GM19328 (cell line): ENCODE results near the gene DYSF.

Source experiments
- ATAC-seq: cut with Tn5 transposase; IDR thresholded peaks from one replicate; pipeline ENCODE4 v1.9.1; 2021; ENCODE audit warnings: mild to moderate bottlenecking, moderate library complexity; ENCODE audit not compliant: unreplicated experiment

DYSF gene

DNA sequence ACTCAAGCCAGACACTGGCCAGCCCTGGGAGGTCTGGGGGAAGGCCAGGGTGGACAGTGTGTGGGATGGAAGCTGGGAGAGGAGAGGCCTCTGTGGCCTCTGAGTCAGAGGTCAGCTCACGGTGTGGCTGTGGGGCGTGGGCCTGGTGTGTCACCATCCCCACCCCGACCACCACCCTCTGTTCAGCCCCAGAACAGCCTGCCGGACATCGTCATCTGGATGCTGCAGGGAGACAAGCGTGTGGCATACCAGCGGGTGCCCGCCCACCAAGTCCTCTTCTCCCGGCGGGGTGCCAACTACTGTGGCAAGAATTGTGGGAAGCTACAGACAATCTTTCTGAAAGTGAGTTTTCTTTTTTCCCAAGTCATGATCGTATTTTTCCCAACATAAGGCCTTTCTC, 110.5 kb downstream of the DYSF start:
- ATAC-seq, result no peak

DNA sequence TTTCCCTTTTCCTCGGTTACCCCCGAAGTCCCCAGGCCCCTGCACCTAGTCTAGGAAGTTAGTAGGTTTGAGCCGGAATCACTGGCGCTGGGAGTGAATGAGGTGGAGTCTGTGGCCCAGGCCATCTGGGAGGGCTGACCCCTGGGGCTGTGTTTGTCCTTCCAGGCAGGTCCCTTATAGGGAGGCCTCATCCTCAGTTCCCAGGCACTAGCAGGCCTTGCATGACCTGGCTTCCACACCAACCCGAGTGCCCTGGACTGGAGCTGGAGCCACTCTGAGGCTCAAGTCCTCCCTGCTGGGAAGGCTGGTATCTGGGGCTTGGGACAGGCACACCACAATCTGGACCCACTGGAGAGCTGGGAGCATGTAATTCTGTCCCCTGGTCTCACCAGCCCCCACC, 111.0 kb downstream of the DYSF start:
- ATAC-seq, result no peak

GRCh38 chr2:71564790-71565189, 111.4 kb downstream of the DYSF start:
- ATAC-seq, result no peak

- ATAC-seq, result no peak
Measured at GRCh38 chr2:71566372-71566771, 113.0 kb downstream of the DYSF start.

DNA sequence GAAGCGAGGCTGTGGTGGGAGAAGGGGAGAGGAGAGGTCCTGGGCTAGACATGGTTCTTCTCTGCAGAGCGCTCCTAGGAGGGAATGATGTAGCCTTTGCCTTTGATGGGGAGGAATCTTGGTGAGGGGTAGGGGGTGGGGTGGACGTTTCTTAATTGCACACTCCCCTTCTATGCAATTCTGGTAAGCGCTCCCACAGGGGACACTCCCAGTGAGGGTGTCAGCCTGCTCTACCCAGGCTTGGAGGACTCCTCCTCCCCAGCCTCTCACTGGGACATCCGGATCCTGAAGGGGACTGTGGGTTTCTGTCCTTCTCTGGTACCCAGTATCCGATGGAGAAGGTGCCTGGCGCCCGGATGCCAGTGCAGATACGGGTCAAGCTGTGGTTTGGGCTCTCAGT, 114.3 kb downstream of the DYSF start:
- no peak for ATAC-seq

DNA sequence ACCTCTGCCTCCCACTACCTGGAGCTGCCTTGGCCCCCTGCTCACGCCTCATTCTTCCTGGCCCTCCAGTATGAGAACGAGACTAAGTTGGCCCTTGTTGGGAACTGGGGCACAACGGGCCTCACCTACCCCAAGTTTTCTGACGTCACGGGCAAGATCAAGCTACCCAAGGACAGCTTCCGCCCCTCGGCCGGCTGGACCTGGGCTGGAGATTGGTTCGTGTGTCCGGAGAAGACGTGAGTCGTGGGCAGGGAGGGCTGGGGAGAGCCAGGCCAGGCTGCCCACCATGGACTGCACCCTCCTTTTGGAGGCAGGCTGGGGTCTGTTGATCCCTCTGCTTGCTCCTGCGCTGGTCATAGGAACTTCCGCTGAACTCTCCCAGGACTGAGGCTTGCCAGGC, 114.7 kb downstream of the DYSF start:
- ATAC-seq, result no peak

GRCh38 chr2:71570511-71570910, 117.2 kb downstream of the DYSF start:
- ATAC-seq, result no peak

GRCh38 chr2:71570951-71571460, 117.6 kb downstream of the DYSF start:
- no peak for ATAC-seq

DNA sequence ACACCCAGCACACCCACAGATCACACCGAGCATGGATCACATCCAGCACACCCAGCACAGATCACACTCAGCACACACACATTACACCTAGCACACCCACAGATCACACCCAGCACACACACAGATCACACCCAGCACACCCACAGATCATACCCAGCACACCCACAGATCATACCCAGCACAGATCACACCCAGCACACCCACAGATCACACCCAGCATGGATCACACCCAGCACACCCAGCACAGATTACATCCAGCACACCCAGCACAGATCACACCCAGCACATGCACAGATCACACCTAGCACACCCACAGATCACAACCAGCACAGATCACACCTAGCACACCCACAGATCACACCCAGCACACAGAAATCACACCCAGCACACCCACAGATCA, 118.6 kb downstream of the DYSF start:
- ATAC-seq, result no peak

DNA sequence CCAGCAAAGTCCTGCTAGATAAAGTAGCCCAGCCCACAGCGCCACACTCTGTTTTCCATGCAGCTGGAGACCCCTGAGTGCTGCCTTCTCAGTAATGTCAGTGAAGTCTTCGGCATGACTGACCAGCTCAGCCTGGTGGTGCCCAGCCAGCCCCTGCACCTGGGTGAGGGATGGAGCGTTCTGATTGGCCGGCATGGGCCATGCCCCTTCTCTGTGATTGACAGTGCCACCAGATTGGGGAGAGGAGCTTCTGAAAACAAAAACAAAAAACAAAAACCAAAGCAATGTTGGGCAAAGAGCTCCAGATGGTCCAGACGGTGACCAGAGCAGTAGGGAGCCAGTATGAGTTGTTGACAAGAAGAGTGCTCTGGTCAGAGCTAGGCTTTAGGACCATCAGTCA, 122.6 kb downstream of the DYSF start:
- ATAC-seq, result no peak

- no peak for ATAC-seq
Measured at GRCh38 chr2:71576541-71576940, 123.2 kb downstream of the DYSF start.

DNA sequence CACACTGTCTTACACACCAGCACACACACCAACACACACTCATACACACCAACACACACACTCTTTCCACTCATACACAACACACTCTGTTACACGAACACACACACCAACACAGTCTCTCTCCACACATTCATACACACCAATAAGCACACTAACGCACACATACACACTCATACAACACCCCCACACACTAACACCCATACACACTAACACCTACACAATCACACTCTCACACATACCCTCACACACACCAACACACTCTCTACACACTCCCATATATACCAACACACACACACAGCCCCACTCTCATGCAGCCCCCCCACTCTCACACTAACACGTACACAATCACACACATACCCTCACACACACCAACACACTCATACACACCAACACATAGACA, 123.8 kb downstream of the DYSF start:
- ATAC-seq, result no peak

DNA sequence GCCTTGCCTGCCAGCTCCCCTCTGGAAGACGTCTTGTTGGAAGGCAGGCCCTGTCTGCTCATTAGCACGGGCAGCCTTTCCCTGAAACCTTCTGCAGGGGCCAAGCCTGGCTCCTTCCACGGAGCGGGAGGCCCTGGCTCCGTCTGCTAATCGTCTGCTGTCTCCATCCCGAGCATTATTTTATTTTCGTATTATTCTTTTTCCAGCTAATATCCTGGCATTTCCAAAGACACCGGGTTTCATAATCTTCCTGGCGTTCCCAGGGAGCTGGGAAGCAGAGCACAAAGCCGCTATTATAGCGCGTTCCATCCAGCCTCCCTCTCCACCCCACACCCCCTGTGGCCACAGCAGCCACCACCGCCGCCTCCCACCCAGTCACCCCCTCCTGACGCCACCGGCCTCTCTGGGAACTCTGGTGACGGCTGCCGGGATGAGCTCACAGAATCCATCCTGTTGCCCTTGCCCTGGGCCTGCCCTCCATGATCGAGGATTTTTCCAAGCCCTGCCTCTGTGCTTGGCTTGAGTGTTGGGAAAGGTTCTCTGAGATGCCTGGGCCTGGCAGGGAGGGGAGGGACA, 125.5 kb downstream of the DYSF start:
- ATAC-seq, result no peak

DNA sequence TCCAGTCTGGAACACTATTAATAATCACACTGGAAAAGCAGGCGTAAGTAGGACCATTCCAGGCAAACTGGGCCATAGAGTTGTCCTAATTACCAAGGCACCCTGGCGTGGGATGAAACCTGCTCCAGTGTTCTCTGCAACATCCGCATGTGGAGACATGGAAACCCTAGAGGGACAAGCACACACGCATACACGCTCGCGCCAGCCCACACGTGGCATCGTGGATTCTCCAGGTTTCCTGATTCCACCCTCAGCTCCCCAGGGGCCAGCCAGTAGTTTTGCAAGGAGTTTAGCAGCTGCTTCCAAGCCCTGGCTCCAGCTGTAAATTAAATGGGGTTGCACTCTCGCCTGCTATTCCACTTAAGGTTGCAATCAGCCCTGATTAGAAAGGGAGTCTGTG, 127.7 kb downstream of the DYSF start:
- no peak for ATAC-seq

GRCh38 chr2:71583876-71584275, 130.5 kb downstream of the DYSF start:
- no peak for ATAC-seq

DNA sequence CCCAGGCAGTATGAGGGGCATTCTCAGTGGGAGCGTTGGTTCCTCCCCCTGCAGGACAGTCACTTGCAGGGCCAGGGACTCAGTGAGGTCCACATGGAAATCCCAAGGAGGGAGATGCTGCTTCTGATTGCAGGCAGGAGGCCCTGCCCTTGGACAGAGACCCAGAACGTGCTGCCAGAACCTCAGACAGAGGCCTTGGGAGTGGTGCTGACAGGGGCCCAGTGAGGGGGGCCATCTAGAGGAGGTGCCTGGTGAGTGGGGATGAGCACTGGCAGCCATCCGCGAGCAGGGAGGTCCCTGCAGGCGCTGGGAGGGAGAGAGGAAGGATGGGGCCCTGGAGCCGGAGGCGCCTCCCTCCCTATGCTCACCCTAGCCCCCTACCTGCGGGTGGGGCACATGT, 133.1 kb downstream of the DYSF start:
- no peak for ATAC-seq

- ATAC-seq, result no peak
Measured at GRCh38 chr2:71587509-71588073, 134.2 kb downstream of the DYSF start.

DNA sequence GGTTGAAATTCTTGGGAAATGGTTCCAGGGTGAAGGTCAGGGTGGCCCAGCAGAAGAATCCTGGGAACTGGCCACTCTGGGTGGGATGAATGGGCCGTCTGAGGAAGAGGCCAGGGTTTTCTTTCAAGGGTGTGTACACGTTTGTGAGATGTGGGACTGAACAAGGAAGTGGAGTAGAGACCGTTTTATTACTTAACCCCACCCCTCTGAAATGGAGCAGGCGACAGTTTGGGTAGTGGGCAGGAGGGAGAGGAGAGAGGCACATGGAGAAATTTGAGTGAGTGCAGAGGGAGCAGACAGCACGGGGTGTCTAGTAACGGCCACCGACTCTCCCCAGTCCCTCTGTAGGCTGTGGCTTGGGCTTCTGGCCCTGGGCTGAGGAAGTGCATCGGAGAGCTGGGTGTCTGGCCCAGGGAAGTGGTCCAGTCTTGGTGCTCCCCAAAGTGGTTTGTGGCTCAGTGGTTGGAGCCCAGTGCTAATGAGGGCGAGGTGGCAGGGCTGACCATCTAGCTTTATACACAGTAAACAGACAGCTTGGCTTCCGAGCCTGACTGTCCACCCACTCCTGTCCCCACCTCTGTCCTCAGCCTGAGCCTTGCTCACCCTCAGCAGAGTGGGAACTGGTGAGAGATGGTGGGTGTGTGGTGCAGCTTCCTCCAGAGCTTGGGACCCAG, 135.3 kb downstream of the DYSF start:
- no peak for ATAC-seq

DNA sequence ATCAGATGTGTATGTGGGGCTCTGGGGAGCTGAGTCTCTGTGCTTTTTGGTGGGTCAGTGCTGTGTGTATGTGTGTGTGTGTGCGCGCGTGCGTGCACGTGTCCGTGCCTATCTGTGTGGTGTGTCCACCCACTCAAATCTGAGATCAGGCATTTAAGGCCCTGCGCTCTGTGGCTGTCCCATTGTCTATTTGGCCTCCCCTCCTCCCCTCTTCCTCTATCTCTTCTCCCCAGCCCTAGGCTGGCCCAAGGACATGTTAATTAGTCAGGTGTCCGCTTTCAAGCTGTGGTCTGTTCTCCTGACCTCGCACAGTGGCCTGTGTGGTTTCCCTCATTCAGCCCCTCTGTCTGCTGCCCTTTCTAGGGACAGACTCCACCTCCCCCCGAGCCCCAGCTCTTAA, 136.4 kb downstream of the DYSF start:
- no peak for ATAC-seq

DNA sequence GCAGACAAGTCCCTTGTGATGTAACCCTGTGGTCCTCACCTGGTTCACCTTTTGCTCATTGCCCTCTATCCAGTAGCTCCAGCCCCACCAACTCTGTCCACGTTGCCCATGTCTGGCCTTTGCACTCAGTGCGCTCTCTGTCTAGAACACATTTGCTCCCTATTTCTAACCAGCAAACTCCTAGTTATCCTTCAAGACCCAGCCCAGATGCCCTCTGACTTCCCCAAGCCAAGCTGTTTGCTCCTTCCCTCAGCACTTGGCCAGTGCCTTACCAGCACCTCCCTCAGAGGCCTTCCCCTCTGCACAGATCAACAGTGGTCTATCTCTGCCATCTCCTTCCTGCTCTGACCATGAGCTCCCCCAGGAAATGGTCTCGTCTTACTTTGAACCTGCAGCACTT, 137.7 kb downstream of the DYSF start:
- no peak for ATAC-seq

GRCh38 chr2:71592181-71592711, 138.9 kb downstream of the DYSF start:
- ATAC-seq, result no peak

GRCh38 chr2:71595569-71595968, 142.2 kb downstream of the DYSF start:
- no peak for ATAC-seq
